ENCODE data around the gene JAG2.

- TF ChIP-seq POLR2A (IDR thresholded peaks at IDR 0.05) (no peak), CTCF (IDR thresholded peaks at IDR 0.05) (no peak)
Measured at GRCh38 chr14:105195051-105195450, 26.5 kb upstream of the JAG2 start.

Measured in breast epithelium (tissue), 3 donors.